Neutrophil (primary cell): ENCODE measurements around the gene RIMOC1.

ENCODE experiments used
- H3K27ac ChIP-seq: fragments of 200-600 bp; sonication (generic); 2 replicates; pipeline ENCODE4 v1.5.1; 2016; ENCODE audit warnings: mild to moderate bottlenecking, moderate library complexity
- H3K27me3 ChIP-seq: fragments of 200-600 bp; sonication (generic); 2 replicates; pipeline ENCODE4 v1.6.0; 2016; ENCODE audit warnings: mild to moderate bottlenecking
- H3K36me3 ChIP-seq: fragments of 200-600 bp; sonication (generic); 2 replicates; pipeline ENCODE4 v1.5.1; 2017
- H3K4me1 ChIP-seq, 2 experiments: fragments of 200-600 bp in 1 of 2; sonication (generic) in 1 of 2; 1 replicate in 1 of 2; 2 replicates in 1 of 2; pipeline versions ENCODE4 v1.5.1 to v1.6.1; 2013 to 2016; ENCODE audit warnings: low read depth in 1 of 2, low read length in 1 of 2, mild to moderate bottlenecking in 1 of 2, moderate library complexity in 1 of 2; ENCODE audit not compliant: control insufficient read depth in 1 of 2, insufficient read depth in 1 of 2
- H3K4me3 ChIP-seq, 2 experiments: fragments of 200-600 bp in 1 of 2; sonication (generic) in 1 of 2; 1 replicate in 1 of 2; 2 replicates in 1 of 2; pipeline ENCODE4 v1.5.1; 2013 to 2016; ENCODE audit warnings: low read depth in 1 of 2, low read length in 1 of 2, mild to moderate bottlenecking in 1 of 2, moderate library complexity in 1 of 2
- H3K9me3 ChIP-seq: fragments of 200-600 bp; sonication (generic); 2 replicates; pipeline ENCODE4 v1.5.1; 2016
- CTCF ChIP-seq: fragments of 200-600 bp; sonication (generic); IDR thresholded peaks from 2 replicates; pipeline ENCODE4 v1.5.1; 2016; ENCODE audit warnings: antibody characterized with exemption

RIMOC1 gene

DNA sequence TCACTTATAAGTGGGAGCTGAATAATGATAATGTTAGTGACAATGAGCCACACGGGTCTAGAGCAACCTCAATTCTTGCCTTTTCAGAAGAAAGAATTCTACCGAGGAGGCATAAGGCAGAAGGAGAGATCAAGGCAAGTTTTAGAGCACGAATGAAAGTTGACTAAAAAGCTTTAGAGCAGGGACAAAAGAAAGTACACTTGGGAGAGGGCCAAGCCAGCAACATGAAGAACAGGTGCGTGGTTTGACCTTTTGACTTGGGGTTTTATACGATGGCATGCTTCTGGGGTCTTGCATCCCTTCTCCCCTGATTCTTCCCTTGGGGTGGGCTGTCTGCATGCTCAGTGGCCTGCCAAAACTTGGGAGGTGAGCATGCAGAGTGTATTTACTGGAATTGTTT, 21.4 kb upstream of the RIMOC1 start:
- TF ChIP-seq CTCF: no peak
- Histone ChIP-seq H3K36me3 (no peaks in the 10 kb centered on the region), H3K27ac (no peak overlapping the region), H3K9me3 (no peaks in the 10 kb centered on the region), H3K4me1 (no peaks in the 10 kb centered on the region), H3K27me3 (peaks cover 32% of the 10 kb centered on the region), H3K4me3 (no peak overlapping the region)

DNA sequence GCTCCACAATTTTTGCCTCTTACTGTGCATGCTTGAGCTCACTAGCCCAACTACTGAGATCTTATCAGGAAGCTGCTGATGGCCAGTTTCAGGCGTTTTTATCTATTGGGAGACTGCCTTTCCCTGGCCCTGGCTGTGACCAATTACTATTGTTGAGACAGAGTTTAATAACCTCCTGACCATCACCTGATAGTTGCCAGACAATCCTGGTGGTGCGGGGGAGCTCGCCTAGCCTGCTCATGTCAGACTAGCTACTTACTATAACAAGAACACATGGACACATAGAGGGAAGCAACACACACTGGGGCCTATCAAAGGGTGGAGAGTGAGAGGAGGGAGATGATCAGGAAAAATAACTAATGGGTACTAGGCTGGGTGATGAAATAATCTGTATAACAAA, 20.9 kb upstream of the RIMOC1 start:
- TF ChIP-seq CTCF: no peak
- Histone ChIP-seq H3K9me3 (no peaks in the 10 kb centered on the region), H3K4me1 (no peaks in the 10 kb centered on the region), H3K4me3 (no peak overlapping the region), H3K36me3 (no peaks in the 10 kb centered on the region), H3K27me3 (peaks cover 32% of the 10 kb centered on the region), H3K27ac (no peak overlapping the region)

DNA sequence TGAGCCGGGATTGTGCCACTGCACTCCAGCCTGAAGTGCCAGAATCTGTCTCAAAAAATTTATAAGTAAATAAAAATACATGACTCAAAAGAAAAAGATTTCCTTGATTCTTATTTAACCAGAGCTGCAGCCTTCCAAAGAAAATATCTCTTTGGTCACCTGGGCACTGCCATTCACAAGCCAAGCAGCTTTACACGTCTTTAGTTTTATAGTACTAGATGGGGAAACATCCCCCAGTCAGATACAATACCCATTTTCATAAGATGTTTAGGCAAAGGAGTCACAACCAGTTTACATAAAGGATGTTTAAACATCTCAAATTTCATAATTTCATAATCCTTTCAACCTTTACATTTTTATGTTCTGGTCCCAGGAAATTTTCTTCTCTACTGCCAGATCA, 20.2 kb upstream of the RIMOC1 start:
- Histone ChIP-seq H3K27ac (no peak overlapping the region), H3K36me3 (no peaks in the 10 kb centered on the region), H3K27me3 (peaks cover 31% of the 10 kb centered on the region), H3K4me3 (no peak overlapping the region), H3K4me1 (no peaks in the 10 kb centered on the region), H3K9me3 (no peaks in the 10 kb centered on the region)
- no peak for TF ChIP-seq CTCF

- no peaks in the 10 kb centered on the region for H3K9me3 ChIP-seq
- TF ChIP-seq CTCF: no peak
- H3K27ac ChIP-seq: no peak overlapping the region
- no peak overlapping the region for H3K4me3 ChIP-seq
- H3K27me3 ChIP-seq: peaks cover 30% of the 10 kb centered on the region
- no peaks in the 10 kb centered on the region for H3K4me1 ChIP-seq
- H3K36me3 ChIP-seq: no peaks in the 10 kb centered on the region
These were observed 18.9 kb upstream of the RIMOC1 start for GRCh38 chr5:41885286-41885685.

GRCh38 chr5:41891066-41891707, 13.0 kb upstream of the RIMOC1 start:
- H3K4me1 ChIP-seq: no peaks in the 10 kb centered on the region
- no peak overlapping the region for H3K27ac ChIP-seq
- no peaks in the 10 kb centered on the region for H3K36me3 ChIP-seq
- H3K27me3 ChIP-seq: peaks cover 78% of the 10 kb centered on the region
- no peaks in the 10 kb centered on the region for H3K9me3 ChIP-seq
- TF ChIP-seq CTCF: no peak
- H3K4me3 ChIP-seq: no peak overlapping the region

- no peaks in the 10 kb centered on the region for H3K4me1 ChIP-seq
- H3K36me3 ChIP-seq: no peaks in the 10 kb centered on the region
- no peak overlapping the region for H3K4me3 ChIP-seq
- no peaks in the 10 kb centered on the region for H3K9me3 ChIP-seq
- no peak for TF ChIP-seq CTCF
- H3K27ac ChIP-seq: no peak overlapping the region
- peaks cover 84% of the 10 kb centered on the region for H3K27me3 ChIP-seq
These were observed 12.1 kb upstream of the RIMOC1 start for GRCh38 chr5:41892031-41892430.
